GM10248 (cell line): ENCODE results near the gene MMP2.

Source experiments
- CTCF ChIA-PET: fragments of 300-600 bp; sonication (Branson Sonifier 250); formaldehyde crosslinking; extraction: SDS; loops from one replicate; lab custom pipeline; 2021; ENCODE audit warnings: antibody characterized with exemption; lab: Yijun Ruan, JAX
- POLR2A ChIA-PET: fragments of 350-650 bp; sonication (Branson Sonifier 250); formaldehyde crosslinking; extraction: SDS; loops from one replicate; lab custom pipeline; 2020; ENCODE audit warnings: antibody characterized with exemption; lab: Yijun Ruan, JAX
- DNase-seq: peaks from one replicate; pipeline ENCODE4 v3.0.0; 2012; ENCODE audit errors: extremely low spot score
- CTCF ChIP-seq: IDR thresholded peaks from 2 replicates; pipeline ENCODE4 v1.5.1; 2012; ENCODE audit warnings: mild to moderate bottlenecking, low read depth; ENCODE audit errors: extremely low read depth, missing control alignments, control extremely low read depth

MMP2 gene

GRCh38 chr16:55467898-55468297, 11.1 kb upstream of the MMP2 start:
- CTCF ChIA-PET = interaction anchor here (1.2 to 1.9 kb wide), 4 partner anchors 80 to 236 kb away, joined by 4 to 5 read pairs (median 4); no protein-coding TSS in a partner anchor
- TF ChIP-seq CTCF = no peak
- POLR2A ChIA-PET = no interaction called here
- no peak for DNase-seq

GRCh38 chr16:55468352-55468990, 10.5 kb upstream of the MMP2 start:
- no peak for TF ChIP-seq CTCF
- CTCF ChIA-PET = interaction anchor here (1.4 to 2.8 kb wide), 4 partner anchors 80 to 236 kb away, joined by 4 to 18 read pairs (median 5); no protein-coding TSS in a partner anchor
- POLR2A ChIA-PET = no interaction called here
- no peak for DNase-seq

GRCh38 chr16:55469821-55470532, 9.0 kb upstream of the MMP2 start:
- CTCF ChIA-PET = interaction anchor here (0.7 to 2.8 kb wide), 4 partner anchors 232 to 848 kb away, joined by 3 to 18 read pairs (median 3); no protein-coding TSS in a partner anchor
- no peak for DNase-seq
- TF ChIP-seq CTCF = no peak
- POLR2A ChIA-PET = no interaction called here

GRCh38 chr16:55470533-55471371, 8.2 kb upstream of the MMP2 start:
- POLR2A ChIA-PET = no interaction called here
- CTCF ChIA-PET = interaction anchor here (0.9 to 2.8 kb wide), 3 partner anchors 231 to 847 kb away, joined by 3 to 18 read pairs (median 3); no protein-coding TSS in a partner anchor
- no peak for DNase-seq
- TF ChIP-seq CTCF = no peak

GRCh38 chr16:55471448-55472097, 7.4 kb upstream of the MMP2 start:
- ChIA-PET CTCF (interaction anchor here (1.1 to 1.2 kb wide), 2 partner anchors 27 to 230 kb away, joined by 3 read pairs; no protein-coding TSS in a partner anchor), POLR2A (no interaction called here)
- no peak for DNase-seq
- TF ChIP-seq CTCF = no peak
